Measurements from ENCODE around the gene TMOD2.

DNA sequence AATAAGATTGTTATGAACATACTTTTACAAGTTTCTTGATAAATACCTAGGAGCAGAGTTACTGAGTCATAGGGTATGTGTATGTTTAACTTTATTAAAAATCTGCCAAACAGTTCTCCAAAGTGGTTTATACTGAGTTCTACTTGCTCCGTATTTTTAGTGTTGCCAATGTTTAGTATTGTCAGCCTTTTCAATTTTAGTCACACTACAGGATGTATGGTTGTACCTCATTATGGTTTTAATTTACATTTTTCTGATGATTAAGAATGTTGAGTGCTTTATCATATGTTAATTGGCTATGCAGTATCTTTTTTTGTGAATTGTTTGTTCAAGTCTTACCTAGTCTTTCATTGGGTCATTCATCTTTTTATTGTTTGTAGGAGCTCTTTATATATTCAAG, 82.4 kb downstream of the TMOD2 start:
- TF ChIP-seq, protein P1, sequence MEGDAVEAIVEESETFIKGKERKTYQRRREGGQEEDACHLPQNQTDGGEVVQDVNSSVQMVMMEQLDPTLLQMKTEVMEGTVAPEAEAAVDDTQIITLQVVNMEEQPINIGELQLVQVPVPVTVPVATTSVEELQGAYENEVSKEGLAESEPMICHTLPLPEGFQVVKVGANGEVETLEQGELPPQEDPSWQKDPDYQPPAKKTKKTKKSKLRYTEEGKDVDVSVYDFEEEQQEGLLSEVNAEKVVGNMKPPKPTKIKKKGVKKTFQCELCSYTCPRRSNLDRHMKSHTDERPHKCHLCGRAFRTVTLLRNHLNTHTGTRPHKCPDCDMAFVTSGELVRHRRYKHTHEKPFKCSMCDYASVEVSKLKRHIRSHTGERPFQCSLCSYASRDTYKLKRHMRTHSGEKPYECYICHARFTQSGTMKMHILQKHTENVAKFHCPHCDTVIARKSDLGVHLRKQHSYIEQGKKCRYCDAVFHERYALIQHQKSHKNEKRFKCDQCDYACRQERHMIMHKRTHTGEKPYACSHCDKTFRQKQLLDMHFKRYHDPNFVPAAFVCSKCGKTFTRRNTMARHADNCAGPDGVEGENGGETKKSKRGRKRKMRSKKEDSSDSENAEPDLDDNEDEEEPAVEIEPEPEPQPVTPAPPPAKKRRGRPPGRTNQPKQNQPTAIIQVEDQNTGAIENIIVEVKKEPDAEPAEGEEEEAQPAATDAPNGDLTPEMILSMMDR (IDR thresholded peaks at IDR 0.05), result no peak
- TF ChIP-seq EZH2phosphoT487 (IDR thresholded peaks at IDR 0.05) (no peak), EZH2 (IDR thresholded peaks at IDR 0.05) (no peak)
